Fibroblast of the conjunctiva (primary cell): Measurements from ENCODE around the gene TRIB2.
A peak's percentile ranks its signal among the peaks of the same experiment; 100 is the strongest.

Experiments
- DNase-seq: peaks from one replicate; pipeline ENCODE4 v3.0.0-alpha.2; 2010; ENCODE audit warnings: low read depth

The TRIB2 gene

DNA sequence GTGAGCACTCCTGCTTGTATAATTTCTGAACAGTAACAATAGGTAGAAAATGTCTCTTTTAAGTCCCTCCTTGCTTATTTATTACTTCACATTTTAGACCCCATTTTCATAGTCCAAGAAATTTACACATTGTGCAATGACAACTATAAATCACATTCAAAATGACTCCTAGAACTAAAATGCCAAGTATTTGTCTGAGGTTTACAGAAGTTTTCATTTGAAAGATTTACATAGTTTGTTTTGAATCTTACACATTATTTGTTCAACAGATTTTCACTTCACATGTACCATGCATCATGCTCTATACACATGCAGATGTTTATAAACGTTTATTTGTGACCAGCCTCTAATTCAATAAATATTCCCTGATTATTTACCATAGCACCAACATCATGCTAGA, 15.7 kb upstream of the TRIB2 start:
- DNase-seq, result no peak

DNA sequence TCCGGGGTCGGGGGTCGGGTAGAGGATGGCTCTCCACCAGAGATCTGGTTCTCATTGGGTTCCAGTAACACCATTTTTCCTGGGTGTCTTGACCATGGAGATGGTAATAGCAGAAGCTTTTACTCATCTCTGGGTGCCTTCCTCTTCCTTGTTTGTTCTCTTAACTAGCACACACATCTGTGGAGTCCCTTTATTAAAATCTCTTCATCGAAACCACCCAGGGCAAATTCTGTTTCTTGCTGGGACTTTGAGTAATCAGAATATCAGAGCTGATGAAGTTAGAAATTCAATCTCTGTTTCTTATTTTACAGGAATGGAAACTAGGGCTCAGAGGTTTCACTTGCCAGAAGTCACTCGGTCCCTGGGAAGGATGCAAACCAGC, 15.0 kb upstream of the TRIB2 start:
- DNase-seq, result no peak

DNA sequence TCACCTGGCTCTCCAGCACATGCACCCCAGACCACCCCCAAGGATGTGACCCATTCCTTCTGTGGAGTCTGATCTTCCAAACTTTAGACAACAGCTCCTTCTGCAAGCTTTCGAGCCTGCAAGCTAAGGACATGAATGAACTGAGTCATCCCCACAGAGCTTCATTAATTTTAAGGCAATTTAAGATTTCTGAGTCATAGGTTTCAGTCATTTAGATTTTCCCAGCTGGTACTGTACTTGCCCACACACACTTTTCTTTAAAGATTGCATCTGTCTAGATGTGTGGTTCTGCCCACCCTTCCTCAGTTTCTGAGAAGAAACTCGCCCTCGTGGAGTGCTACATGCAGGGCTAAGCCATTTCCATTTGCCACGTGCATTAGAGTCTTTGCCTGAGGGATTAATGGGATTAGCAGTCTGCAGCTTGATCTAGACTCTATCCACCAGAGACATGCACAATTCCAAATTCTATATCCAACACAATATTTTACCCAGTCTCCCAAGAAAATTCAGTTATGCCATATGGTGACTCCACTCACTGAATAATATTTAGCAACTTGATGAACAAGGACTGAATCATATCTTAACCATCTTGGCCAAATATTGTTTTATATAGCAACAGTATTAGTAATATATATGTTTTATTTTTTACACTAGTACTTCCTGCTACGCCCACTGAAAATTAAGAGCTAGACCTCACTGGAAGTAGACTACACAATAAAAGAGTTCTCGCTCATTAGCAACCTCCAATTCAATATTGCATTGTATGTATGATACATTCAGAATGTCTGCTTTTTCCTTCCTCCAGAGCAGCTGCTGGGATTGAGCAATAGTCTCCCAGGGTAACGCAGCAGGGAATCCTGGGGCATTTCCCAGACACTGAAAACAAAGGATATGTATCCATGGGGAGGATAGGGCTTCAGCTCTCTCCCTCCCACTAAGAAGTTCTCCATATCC, 14.3 kb upstream of the TRIB2 start:
- DNase-seq, result peak; percentile 72

DNA sequence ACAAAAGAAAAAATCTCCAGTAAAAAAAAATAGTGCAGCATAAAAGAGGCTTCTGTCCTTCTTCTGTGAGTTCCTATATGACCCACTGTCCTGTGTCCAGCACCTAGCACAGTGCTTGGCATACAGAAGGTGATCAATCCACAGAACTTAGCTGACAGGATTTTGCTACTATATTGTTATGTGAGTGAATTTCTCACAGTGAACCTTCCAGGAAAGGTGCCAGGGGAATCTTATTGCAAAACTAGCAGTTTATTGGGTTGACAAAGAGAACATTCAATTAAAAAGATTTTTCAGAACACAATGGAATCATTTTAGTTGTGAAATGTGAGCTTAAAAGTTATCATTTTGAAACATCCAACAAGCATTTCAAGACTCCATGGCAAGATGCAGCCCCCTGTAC, 12.4 kb upstream of the TRIB2 start:
- DNase-seq, result no peak

DNA sequence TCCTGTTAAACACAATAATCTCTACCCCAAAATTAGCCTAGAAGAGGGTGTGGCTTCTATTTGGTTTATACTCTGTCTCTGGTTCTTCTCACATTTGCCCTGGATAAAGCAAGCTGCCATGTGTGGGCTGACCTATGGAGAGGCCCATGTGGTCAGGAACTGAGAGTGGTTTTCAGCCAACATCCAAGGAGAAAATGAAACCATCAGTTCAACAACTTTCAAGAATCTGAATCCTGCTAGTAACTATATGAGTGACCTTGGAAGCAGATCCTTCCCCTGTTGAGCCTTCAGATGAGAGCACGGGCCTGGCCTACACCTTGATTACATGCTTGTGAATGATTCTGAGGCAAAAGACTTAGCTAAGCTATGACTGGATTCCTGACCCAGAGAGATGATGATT, 11.5 kb upstream of the TRIB2 start:
- DNase-seq, result no peak

DNA sequence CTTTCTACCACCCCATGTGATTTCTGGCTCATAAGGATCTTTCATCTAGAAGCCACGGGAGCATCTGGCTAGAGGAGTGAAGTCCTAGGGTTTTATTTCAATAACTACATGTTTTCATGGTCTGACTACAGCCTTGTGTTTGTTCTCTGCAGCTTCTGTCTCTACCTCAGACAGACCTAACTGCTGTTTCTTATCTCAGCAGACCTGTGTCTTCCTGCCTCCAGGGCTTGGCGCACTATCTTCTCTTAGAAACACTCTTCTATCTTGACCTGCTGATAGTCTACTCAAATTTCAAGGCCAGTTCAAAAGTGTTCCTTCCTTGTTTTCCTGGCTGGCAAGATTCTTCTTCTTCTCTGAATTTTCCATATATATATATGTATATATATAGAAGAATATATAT, 11.0 kb upstream of the TRIB2 start:
- no peak for DNase-seq

DNA sequence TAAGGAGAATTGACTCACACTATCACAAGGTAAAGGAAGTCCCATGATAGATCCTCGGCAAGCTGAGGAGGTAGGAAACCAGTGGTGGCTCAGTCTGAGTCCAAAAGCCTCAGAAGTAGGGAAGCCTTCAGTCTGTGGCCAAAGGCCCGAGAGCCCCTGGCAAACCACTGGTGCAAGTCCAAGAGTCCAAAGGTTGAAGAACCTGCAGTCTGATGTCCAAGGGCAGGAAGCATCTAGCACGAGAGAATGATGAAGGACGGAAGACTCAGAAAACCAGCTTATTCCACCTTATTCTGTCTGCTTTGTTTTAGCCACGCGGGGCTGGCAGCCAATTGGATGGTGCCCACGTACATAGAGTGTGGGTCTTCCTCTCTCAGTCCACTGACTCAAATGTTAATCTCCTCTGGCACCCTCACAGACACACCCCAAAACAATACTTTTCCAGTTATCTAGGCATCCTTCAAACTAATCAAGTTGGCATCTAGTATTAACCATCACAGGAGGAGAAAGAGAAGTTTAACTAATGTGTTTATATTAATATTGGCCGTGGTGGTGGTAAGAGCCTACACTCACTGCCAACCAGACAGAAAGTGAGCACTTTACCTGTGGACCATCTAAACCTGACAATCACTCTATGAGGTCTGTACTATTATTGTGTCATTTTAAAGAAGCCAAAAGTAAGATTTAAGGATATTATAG, 8.1 kb upstream of the TRIB2 start:
- DNase-seq, result no peak

DNA sequence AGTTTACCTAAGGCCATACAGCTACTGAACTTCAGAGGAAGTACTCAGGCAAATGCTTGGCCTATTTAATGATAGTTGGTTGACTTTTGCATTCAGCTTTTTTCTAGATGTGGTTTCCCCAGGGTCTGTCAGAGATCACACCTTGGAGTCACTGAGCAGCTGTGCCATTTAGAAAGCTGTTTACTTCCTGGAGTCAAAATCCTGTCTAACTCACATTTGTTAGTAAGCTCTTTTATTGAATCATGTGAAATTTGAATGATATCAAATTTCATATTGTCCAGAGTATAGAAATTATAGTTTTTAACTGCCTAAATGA, 7.6 kb upstream of the TRIB2 start:
- no peak for DNase-seq

DNA sequence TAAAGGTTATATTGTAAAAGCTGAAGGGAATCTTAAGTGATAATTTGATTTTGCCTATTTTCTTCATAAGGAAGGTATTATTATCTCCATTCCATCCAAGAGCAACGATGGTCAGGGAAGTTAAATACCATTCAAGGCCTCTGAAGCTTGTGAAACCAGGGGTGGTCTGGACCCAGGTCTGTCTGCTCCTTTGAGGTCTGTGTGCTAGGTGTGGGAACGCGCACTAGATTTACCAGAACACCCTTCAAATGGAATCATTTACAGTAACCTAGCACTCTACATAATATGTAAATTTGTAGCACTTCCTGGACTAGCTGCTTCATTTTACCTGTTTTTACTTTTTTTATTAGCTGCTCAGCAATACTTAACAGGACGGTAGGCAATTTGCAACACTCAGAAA, 6.4 kb upstream of the TRIB2 start:
- no peak for DNase-seq

DNA sequence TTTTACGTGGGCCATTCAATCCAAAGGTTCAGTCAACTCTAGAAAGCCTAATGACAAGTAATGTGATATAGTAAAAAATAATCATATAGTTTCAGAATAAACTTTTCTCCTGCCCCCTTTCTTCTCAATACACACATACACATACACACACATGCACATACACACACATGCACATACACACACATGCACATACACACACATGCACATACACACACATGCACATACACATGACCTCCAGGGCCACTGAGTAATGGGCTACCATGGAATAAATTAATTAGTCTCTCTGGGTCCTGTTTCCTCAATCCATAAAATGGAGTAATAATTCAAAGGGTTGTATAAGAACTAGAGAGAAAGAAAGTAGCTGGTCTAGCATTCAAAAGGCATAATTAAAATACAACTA, 5.4 kb upstream of the TRIB2 start:
- no peak for DNase-seq

DNA sequence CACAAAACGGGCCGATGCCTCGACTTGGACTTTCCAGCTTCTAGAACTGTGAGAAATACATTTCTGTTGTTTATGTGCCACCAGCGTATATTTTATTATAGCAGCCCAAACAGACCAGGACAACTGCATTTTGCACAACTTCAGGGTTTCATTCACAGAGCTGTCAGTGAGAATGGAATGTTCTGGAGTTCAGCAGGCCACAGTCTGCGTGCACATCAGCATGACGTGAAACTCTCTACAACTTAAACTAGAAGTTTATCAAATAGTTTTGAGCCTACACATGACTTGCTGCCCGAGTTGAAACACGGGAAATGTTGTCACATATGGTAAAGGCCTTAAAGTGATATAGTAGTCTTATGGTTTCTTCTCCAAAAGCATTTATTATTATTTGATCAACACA, 3.9 kb upstream of the TRIB2 start:
- no peak for DNase-seq

DNA sequence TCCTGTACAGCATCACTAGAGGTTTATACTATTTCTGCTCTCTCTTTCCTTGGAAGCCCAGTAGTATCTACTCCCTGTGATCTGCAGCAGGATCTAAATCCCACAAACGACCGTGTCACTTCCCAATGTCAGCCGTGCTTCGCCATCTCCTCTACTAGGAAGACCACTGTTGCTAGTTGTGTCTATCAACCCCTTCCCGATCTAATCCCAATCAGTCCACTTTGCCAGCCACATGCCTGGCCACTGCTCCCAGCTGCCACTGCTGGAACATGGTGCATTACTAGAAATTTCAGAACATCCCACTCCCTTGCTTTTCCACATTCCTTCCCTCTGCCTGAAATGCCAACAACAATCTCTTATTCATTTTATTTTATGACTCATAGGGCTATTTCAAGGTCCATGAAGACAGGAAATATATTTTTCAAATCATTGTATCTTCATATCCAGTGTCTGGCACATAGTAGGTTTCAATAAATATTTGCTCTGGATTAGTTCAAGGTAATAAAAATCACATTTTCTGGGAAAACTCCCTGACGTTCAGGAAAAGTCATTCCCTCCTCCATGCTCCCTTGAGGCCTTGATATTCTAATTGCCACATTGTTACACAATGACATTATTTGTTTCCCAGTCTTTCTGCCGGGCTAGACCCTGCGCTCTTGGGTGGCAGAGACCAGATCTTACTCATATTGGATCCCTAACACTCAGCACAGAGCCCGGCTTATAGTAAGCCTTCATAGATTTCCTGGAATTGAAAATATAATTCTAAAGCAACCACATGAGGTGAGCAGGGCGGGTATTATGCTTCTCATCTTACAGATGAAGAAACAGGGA, 2.1 kb upstream of the TRIB2 start:
- DNase-seq, result no peak

DNA sequence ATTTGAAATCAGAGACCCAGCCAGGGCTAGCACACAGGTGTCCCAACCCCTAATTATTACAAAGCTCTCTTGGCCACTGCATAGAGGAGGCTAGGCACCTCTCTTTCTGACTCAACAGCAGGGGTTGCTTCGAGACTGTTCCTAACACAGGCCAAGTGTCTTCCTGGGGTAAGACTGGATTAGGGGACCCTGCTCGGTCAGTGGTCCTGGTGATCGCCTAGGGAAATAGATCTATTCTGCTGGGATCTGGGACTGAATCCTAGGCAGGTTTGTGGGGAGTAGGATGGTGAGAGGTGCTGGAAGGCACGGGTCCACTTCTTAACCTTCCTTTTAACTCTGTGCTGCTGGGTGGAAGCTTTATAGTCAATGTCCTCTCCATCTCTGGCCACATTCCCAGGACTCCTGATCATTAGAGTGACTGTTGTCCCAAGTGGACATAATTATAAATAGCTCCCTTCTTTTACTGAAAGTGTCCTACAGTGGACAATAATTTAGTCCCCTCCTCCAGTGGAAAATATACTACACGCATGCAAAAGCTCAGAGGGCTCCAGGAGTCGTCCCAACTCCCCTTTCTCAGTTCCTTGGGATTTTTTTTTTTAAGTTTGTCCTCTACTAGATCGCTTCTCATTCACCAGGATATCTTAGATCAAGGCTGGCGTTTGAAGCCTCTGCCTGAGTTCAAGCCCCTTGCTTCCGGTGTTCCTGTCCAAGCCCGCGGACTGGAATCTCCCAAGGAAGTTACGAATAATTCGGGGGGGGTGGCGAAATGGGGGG, 1.3 kb upstream of the TRIB2 start:
- no peak for DNase-seq

DNA sequence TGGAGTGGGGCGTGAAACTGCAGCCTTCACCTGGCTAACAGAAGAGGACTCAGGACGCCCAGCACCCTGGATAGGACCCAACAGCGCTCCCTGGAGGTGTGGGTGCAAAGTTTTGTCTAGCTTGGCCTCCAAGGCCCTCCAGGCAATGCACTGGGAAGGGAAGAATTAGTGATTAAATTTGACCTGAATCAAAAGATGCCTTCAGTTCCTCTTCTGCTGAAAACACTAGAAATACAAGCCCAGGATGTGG, 779 bp upstream of the TRIB2 start:
- DNase-seq, result peak; percentile 71

DNA sequence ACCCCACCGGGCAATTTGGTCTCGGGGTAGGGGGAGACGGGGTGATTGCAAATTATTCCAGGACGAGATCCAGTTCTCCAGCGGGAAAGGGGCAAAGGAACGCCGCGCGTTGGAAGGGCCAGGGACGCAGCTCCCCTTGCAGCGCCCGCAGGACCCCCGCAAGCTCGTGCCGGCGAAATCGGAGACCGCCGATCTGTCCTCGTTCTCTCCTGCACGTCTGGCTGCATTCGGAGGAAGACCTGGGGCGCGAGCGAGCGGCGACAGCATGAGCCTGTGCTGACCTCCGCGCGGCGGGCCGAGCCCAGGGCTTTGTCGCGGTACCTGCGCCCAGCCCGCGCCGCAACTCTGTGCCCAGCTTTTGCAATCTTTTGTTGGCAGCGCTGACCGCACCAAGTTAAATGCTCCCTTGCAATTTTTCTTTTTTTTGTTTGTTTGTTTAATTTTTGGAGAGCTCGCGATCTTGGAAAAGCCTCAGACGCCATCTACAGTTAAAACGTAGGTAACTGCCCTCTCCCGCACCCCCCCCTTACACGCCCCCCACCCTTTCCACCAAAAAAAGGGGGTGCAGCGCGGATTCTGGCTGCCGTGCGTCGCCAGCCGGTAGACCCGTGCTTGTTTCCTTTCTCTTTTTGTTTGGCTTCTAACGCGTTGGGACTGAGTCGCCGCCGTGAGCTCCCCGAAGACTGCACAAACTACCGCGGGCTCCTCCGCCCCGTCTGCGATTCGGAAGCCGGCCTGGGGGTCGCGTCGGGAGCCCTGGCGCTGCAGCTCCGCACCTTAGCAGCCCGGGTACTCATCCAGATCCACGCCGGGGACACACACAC, 667 bp downstream of the TRIB2 start:
- peak; percentile 63 for DNase-seq

DNA sequence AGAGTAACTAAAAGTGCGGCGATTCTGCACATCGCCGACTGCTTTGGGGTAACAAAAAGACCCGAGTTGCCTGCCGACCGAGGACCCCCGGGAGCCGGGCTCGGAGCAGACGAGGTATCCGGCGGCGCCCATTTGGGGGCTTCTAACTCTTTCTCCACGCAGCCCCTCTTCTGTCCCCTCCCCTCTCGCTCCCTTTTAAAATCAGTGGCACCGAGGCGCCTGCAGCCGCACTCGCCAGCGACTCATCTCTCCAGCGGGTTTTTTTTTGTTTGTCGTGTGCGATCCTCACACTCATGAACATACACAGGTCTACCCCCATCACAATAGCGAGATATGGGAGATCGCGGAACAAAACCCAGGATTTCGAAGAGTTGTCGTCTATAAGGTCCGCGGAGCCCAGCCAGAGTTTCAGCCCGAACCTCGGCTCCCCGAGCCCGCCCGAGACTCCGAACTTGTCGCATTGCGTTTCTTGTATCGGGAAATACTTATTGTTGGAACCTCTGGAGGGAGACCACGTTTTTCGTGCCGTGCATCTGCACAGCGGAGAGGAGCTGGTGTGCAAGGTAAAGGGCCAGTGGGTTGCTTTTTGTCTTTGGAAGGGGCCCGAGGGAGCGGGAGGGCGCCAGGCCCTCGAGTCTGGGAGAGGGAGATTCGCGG, 1.4 kb downstream of the TRIB2 start:
- no peak for DNase-seq

DNA sequence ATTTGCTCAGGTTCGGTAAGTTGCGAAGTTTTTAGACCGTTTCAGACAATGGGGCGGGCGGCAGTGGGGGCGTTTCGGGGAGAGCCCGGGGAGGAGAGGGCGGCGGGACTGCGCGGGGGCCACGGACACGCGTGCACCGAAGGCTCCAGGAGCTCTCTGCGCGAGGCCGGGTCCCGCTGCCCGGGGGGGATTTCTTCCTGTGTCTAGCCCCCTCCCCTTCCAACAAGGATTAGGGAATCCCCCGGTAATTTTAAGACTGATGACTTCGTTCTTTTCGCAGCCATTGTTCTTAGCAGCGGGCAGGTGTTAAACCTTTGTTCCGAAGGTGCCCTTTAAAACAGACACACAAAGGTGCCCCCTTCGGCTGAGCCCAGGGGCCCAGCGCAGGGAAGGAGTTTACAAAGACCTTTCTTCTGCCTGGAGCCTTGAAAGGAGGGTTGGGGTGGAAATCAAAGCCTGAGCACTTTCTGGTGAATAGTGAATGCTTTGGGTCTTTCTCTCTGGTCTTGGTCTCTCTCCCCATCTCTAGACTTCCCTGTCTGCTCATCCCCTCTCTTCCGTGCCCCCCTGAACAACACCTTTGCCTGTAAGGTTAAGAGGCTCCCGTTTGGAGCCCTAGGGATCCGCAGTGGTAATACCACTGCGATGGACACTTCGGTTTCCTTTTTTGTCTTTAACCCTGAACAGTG, 2.1 kb downstream of the TRIB2 start:
- DNase-seq, result no peak

DNA sequence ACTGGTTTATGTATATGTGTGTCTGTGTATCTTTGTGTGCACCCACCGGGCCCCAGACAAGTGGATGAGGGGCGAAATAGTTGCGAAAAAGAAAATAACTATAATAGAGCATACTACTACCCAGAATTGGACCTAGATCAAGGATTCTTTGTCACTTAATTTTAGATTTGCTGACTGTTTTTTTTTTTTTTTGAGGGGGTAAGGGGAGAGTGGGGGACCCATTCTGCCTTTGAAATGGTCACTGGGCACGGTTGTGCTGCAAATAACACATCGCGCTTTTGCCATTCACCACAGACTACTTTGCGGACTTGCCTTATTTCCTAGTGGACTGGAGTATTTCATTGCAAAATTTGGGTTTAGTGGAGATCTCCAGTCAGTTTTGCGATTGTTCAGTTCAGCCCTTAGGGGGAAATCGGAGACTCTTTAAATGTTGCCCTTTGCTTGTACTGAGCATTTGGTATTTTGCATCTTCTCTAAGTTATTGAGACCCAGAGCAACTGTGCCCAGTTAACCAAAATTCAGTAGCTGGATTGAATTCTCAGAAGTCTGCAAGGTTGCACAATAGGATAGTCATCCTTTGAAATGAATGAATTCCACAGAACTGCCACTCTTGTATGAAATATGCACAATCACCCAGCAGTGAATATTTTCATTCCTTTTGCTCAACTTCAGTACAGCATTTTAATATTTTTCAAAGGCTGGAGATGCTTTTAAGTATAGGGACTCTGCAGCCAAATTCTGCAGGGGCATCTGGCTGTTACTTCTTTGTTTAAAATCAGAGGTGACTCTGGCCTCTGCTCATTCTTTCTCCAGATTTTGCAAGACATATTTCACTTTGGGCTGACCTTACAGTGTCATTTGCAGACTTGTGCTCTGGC, 2.9 kb downstream of the TRIB2 start:
- peak; percentile 88 for DNase-seq

DNA sequence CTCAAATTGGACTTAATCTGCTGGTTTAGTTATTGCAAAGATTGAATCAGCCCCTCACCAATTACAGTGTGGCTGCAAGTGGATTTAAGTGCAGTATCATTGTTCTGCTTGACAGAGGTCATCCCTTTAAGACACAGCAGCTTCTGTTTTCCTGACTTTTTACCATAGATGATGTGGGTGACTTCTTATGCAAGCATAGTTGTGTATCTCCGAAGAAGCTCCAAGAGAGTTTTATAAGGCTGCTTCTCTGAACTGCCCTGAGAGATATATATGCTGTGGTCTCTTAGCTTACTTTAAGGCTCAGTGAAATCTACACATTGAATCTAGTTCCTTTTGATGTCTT, 3.5 kb downstream of the TRIB2 start:
- no peak for DNase-seq
